ENCODE measurements around the gene MIF. TPM values are rescaled to one million over a fixed set of nuclear protein-coding genes. Genes with fewer than 3 reads are reported as not detected.
"Not testable (repeated sequence)": the region's sequence is repeated elsewhere in the genome, so short reads cannot be mapped to it uniquely, and the experiment has no call there.

MIF gene
- total RNA-seq, 1 donor from 2014 or later = 317 TPM

DNA sequence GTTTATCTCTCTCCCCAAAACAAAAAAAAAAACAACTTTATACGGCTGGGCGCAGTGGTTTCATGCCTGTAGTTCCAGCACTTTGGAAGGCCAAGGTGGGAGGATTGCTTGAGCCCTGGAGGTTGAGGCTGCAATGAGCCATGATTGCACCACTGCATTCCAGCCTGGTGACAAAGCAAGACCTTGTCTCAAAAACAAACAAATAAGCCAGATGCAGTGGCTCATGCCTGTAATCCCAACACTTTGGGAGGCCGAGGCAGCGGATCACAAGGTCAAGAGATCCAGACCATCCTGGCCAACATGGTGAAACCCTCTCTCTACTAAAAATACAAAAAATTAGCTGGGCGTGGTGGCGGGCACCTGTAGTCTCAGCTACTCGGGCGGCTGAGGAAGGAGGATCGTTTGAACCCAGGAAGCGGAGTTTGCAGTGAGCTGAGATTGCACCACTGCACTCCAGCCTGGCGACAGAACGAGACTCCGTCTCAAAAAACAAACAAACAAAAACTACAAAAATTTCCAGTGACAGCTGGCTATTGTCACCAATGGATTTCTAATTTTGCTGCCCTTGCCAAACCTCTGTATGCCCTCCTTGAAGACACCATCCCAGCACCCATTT is 27.5 kb downstream of the MIF start:
- intact Hi-C loops (cut with DNase I); DNase-seq (ENCODE audit: low spot score): not testable (repeated sequence)

DNA sequence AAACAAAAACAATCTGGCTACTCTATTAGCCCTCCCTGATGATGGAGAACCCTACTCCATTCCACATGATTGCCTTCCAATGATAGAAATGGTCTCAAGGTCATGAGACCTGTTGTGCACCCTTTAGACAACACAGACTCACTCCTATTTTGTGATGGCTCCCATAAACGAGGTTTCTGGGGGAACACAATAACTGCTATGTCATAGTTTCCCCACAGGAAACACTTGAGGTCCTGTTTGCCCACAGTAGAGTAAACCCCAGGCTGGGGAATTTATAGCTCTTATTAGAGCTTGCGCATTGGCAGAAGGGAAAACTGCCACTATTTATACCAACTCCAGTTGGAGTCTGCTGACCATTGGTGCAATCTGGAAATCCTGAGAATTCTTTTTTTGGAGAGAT is 28.7 kb downstream of the MIF start:
- intact Hi-C loops (cut with DNase I) = no loop called here
- no peak for DNase-seq (ENCODE audit: low spot score)

DNA sequence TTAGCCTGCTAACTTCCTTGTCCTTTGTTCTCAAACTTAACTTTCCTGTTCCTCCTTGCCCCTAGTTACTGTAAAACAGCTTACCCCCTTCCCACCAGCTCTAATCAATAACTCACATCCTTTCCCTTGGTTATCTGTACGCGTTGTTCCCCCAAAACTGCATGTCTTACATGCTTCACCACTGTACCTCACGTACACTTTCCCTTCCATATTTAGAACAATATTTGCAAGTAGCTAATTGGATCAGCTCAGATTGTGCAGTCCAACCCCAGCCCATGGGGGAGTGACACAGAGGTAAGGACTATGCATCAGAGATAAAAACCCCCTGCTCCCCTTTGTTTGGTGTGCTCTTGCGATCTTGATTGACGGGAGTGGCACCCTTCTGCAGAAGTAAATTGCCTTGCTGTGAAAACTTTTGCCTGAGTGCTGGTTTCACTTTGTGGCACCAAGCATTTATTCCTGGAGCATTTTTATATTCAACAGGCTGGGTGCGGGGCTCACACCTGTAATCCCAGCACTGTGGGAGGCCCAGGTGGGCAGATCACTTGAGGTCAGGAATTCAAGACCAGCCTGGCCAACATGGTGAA is 30.9 kb downstream of the MIF start:
- intact Hi-C loops (cut with DNase I) = no loop called here
- DNase-seq (ENCODE audit: low spot score) = no peak

DNA sequence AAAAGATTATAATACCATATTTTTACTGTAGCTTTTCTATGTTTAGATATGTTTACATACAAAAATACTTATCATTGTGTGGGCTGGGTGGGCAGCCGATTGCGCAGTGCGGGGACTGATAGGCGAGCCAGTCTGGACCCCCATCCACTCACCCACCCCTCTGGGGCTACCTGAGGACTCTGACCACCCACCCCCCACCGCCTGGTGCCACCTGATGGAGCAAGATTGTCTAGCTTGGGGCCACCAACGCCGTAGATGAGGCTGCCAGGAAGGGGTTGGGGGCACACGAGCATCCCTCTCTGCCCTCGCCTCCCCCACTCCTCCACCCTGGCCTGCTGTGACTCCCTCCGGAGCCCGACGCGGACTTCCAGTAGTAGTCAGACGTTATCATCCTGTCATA is 32.4 kb downstream of the MIF start:
- intact Hi-C loops (cut with DNase I) = no loop called here
- no peak for DNase-seq (ENCODE audit: low spot score)

DNA sequence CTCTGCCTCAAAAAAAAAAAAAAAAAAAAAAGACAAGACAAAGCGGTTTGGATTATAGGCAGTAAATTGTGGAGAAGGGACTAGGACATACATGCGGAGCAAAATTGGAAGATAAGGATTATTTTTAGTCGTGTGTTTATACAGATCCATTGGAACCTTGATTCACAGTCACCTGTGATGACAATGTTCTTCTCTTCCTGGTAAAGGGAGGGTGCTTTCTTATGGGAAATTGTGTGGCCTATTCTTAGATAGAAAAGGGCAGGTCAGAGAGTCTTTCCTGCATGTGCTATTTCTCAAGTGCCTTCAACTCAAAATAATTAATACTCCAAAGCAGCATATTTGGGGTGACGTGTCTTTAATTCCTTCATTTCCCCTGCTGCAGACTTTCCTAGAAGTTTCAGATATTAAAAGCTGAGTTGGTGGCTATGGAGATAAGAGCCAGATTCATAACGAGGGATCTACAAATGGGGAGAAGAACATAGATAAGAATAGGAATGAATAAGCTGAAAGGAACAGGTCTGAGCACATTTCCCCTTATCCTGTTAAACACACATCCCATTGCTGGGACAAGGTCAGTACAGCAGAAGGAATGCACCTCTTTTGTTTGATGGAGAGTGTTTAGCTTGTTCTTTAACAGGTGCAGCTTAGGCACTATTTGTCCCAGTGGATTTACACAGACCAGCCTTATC is 44.3 kb downstream of the MIF start:
- intact Hi-C loops (cut with DNase I) = no loop called here
- no peak for DNase-seq (ENCODE audit: low spot score)

DNA sequence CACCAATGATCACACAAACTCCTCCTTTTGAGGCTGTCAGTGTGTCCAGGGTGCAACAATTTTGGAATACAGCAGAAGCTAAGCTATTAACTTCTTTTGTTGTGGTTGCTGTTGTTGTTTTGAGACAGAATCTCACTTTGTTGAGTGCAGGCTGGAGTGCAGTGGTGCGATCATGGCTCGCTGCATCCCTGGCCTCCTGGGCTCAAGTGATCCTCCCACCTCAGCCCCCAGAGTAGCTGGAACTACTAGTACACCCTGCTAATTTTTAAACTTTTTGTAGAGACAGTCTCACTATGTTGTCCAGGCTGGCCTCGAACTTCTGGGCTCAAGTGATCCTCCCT is 44.8 kb downstream of the MIF start:
- no peak for DNase-seq (ENCODE audit: low spot score)
- intact Hi-C loops (cut with DNase I) = no loop called here

DNA sequence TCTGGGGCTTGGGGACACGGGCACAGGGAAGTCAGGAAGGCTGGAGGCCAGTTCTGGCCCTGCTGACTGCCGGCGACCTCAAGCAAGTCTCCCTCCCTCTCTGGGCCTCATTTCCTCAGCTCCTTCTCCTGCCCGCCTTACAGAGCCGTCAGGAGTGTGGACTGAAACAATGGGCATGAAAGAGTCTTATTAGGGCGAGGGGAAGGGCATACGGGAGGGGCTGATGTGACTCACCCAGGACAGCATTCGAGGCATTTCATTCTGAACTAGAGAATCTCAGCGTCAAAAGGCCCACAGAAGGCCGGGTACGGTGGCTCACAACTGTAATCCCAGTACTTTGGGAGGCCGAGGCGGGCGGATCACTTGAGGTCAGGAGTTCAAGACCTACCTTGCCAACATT is 46.0 kb downstream of the MIF start:
- DNase-seq (ENCODE audit: low spot score); intact Hi-C loops (cut with DNase I): not testable (repeated sequence)

Other genes with a start within 250 kb of the MIF start
- gene RGL4, start 203.4 kb upstream of the MIF start, total RNA-seq = 0.24 TPM
- gene ZNF70, start 143.3 kb upstream of the MIF start, total RNA-seq = 3.0 TPM
- gene VPREB3, start 140.0 kb upstream of the MIF start, total RNA-seq = 2.1 TPM
- not detected for gene C22orf15, start 131.4 kb upstream of the MIF start, total RNA-seq
- 1,008 TPM for gene CHCHD10, start 126.4 kb upstream of the MIF start, total RNA-seq
- 6.2 TPM for gene MMP11, start 121.5 kb upstream of the MIF start, total RNA-seq
- 50.4 TPM for gene SMARCB1, start 107.4 kb upstream of the MIF start, total RNA-seq
- gene DERL3, start 55.4 kb upstream of the MIF start, total RNA-seq = 2.2 TPM
- 19.7 TPM for gene SLC2A11, start 36.5 kb upstream of the MIF start, total RNA-seq
- gene GSTT2B, start 66.8 kb downstream of the MIF start, total RNA-seq = 21.1 TPM
- gene DDTL, start 72.5 kb downstream of the MIF start, total RNA-seq = 3.5 TPM
- 128 TPM for gene DDT, start 80.1 kb downstream of the MIF start, total RNA-seq
- gene GSTT2, start 85.8 kb downstream of the MIF start, total RNA-seq = 0.43 TPM
- not detected for gene GSTT4, start 111.1 kb downstream of the MIF start, total RNA-seq
- gene CABIN1, start 116.9 kb downstream of the MIF start, total RNA-seq = 38.0 TPM

All from cardiac septum (tissue), 1 donor.